K562 (cell line): Measurements from ENCODE around the gene NOP10. TPM values are rescaled to one million over a fixed set of nuclear protein-coding genes. Genes with fewer than 3 reads are reported as not detected.
A peak's percentile ranks its signal among the peaks of the same experiment; 100 is the strongest.

Experiments
- L3MBTL2 ChIP-seq: fragments of 450-650 bp; IDR thresholded peaks from 2 replicates; pipeline ENCODE4 v1.6.1; 2016; ENCODE audit warnings: mild to moderate bottlenecking, moderate library complexity
- LEF1 ChIP-seq: fragments of 450-650 bp; IDR thresholded peaks from 2 replicates; pipeline ENCODE4 v1.6.1; 2016; ENCODE audit warnings: mild to moderate bottlenecking
- MCM5 ChIP-seq: fragments of 450-650 bp; IDR thresholded peaks from 2 replicates; pipeline ENCODE4 v1.6.1; 2016; ENCODE audit warnings: low read depth
- MNT ChIP-seq, 2 experiments: fragments of 450-650 bp; conservative IDR thresholded peaks; 2 replicates each; pipeline ENCODE4 v1.6.1; 2017; ENCODE audit warnings: mild to moderate bottlenecking in 2 of 2, moderate library complexity in 2 of 2
- NR2C2 ChIP-seq, 2 experiments: fragments of 200-800 bp in 1 of 2; sonication (Bioruptor generic) in 1 of 2; sonication (generic) in 1 of 2; formaldehyde crosslinking in 1 of 2; IDR thresholded peaks; 2 replicates each; pipeline versions ENCODE4 v1.6.1 to v1.8.0; 2016 to 2022; ENCODE audit warnings: mild to moderate bottlenecking in 1 of 2, missing compliant biosample characterization in 1 of 2, missing genetic modification characterization in 1 of 2, missing genetic modification reagents in 1 of 2
- PREB ChIP-seq: sonication (generic); formaldehyde crosslinking; IDR thresholded peaks from 2 replicates; pipeline ENCODE4 v1.8.1; 2023; ENCODE audit warnings: mild to moderate bottlenecking, missing genetic modification reagents
- SMAD1 ChIP-seq: fragments of 150-350 bp; IDR thresholded peaks from 2 replicates; pipeline ENCODE4 v1.6.1; 2014; ENCODE audit warnings: low read length, low read depth; ENCODE audit not compliant: partially characterized antibody
- ZBTB33 ChIP-seq: sonication (generic); formaldehyde crosslinking; IDR thresholded peaks from 2 replicates; pipeline ENCODE4 v1.8.1; 2023; ENCODE audit warnings: mild to moderate bottlenecking, missing genetic modification reagents
- ZNF318 ChIP-seq, 2 experiments: fragments of 450-650 bp; IDR thresholded peaks; 2 replicates each; pipeline ENCODE4 v1.6.1; 2016; ENCODE audit warnings: mild to moderate bottlenecking in 2 of 2, borderline replicate concordance in 1 of 2, low read depth in 1 of 2, moderate library complexity in 1 of 2
- ZNF766 ChIP-seq: fragments of 200-800 bp; sonication (Bioruptor generic); conservative IDR thresholded peaks from 2 replicates; pipeline ENCODE4 v1.6.1; 2016; ENCODE audit warnings: missing genetic modification characterization, missing compliant biosample characterization
- polyA plus RNA-seq, 8 experiments: library from polyadenylated mRNA; depleted of rRNA in 4 of 8; stranded (reverse) in 5 of 8; unstranded in 3 of 8; fragments of >200 nt; fragmentation: Nextera tagmentation in 2 of 8; fragmentation: Illumina TruSeq in 1 of 8; extraction: Ambion mirVana in 2 of 8; extraction: Trizol in 1 of 8; gene quantifications; 2 replicates each; pipeline versions ENCODE4 v1.2.1 to v1.2.3, GENCODE V29; 2011 to 2014; ENCODE audit warnings: inconsistent platforms in 1 of 8, missing spikeins in 1 of 8
- total RNA-seq, 7 experiments: library from RNA; depleted of rRNA in 6 of 7; stranded (reverse); fragments of >200 nt in 6 of 7; fragmentation: Illumina TruSeq in 2 of 7; extraction: Trizol in 2 of 7; gene quantifications; 2 replicates each; pipeline versions ENCODE4 v1.2.1 to v1.2.3, GENCODE V29; 2011 to 2021; ENCODE audit warnings: low replicate concordance in 1 of 7

NOP10 gene
- total and polyA plus RNA-seq, 9 of the 15 experiments (the other 6 are each of a cell fraction or from before 2014, with no cell fraction given): 250 to 1,663 (median 449) TPM

- TF ChIP-seq ZBTB33 (CRISPR knock-in tag) (peak; percentile 96), PREB (CRISPR knock-in tag) (no peak), NR2C2 (CRISPR knock-in tag; IDR thresholded peaks at IDR 0.05) (no peak; the same call in 1 of the 2 replicates), NR2C2 (tag; IDR thresholded peaks at IDR 0.05) (peak; percentile 74), LEF1 (0 out of 2 replicates have a peak, but pooled peaks have one; percentile 45), MNT (conservative IDR thresholded peaks at IDR 0.05) (peak; percentile 96 to 97), ZNF766 (CRISPR knock-in tag) (0 out of 2 replicates have a peak, but pooled peaks have one; percentile 22), L3MBTL2 (peak; percentile 93), SMAD1 (peak; percentile 37), ZNF318 (IDR thresholded peaks at IDR 0.05; ENCODE audit: borderline replicate concordance in 1 of 2, low read depth in 1 of 2) (no peak), MCM5 (no peak)
These were observed at the start of gene NOP10, which contains the start of gene NUTM1 (continued) for GRCh38 chr15:34342737-34343575.
